Activated gamma-delta T cell (primary cell): ENCODE data around the gene PARD3.

Experiments
- DNase-seq: peaks from one replicate; lab custom pipeline; 2025; lab: John Stamatoyannopoulos, UW

Gene PARD3

GRCh38 chr10:34345383-34345782 lies 469.7 kb downstream of the PARD3 start:
- DNase-seq: no peak

GRCh38 chr10:34343764-34344163 lies 471.3 kb downstream of the PARD3 start:
- DNase-seq: no peak

- no peak for DNase-seq
Measured at GRCh38 chr10:34341473-34341872, 473.6 kb downstream of the PARD3 start.

- DNase-seq: no peak
Measured at GRCh38 chr10:34340934-34341333, 474.2 kb downstream of the PARD3 start.

- DNase-seq: no peak
Measured at GRCh38 chr10:34339816-34340553, 475.1 kb downstream of the PARD3 start.

GRCh38 chr10:34337917-34338316 lies 477.2 kb downstream of the PARD3 start:
- no peak for DNase-seq

GRCh38 chr10:34335960-34336690 lies 479.0 kb downstream of the PARD3 start:
- DNase-seq: no peak

- no peak for DNase-seq
Measured at GRCh38 chr10:34334908-34335307, 480.2 kb downstream of the PARD3 start.

GRCh38 chr10:34333513-34333912 lies 481.6 kb downstream of the PARD3 start:
- no peak for DNase-seq

- DNase-seq: no peak
Measured at GRCh38 chr10:34327184-34327583, 487.9 kb downstream of the PARD3 start.

- no peak for DNase-seq
Measured at GRCh38 chr10:34323192-34323591, 491.9 kb downstream of the PARD3 start.

GRCh38 chr10:34320265-34320664 lies 494.8 kb downstream of the PARD3 start:
- DNase-seq: no peak

- no peak for DNase-seq
Measured at GRCh38 chr10:34319197-34319846, 495.8 kb downstream of the PARD3 start.

GRCh38 chr10:34316154-34316553 lies 498.9 kb downstream of the PARD3 start:
- DNase-seq: no peak

GRCh38 chr10:34314457-34314856 lies 500.6 kb downstream of the PARD3 start:
- DNase-seq: no peak

GRCh38 chr10:34313888-34314287 lies 501.2 kb downstream of the PARD3 start:
- no peak for DNase-seq

GRCh38 chr10:34313353-34313752 lies 501.7 kb downstream of the PARD3 start:
- no peak for DNase-seq

- DNase-seq: no peak
Measured at GRCh38 chr10:34311679-34312078, 503.4 kb downstream of the PARD3 start.

- no peak for DNase-seq
Measured at GRCh38 chr10:34310234-34310633, 504.9 kb downstream of the PARD3 start.

GRCh38 chr10:34305189-34305588 lies 509.9 kb downstream of the PARD3 start:
- no peak for DNase-seq

GRCh38 chr10:34303022-34303421 lies 512.1 kb downstream of the PARD3 start:
- DNase-seq: no peak

GRCh38 chr10:34299105-34299611 lies 515.9 kb downstream of the PARD3 start:
- no peak for DNase-seq

GRCh38 chr10:34298346-34298818 lies 516.7 kb downstream of the PARD3 start:
- DNase-seq: no peak
